ENCODE data around the gene B3GALT6.

Gene B3GALT6

DNA sequence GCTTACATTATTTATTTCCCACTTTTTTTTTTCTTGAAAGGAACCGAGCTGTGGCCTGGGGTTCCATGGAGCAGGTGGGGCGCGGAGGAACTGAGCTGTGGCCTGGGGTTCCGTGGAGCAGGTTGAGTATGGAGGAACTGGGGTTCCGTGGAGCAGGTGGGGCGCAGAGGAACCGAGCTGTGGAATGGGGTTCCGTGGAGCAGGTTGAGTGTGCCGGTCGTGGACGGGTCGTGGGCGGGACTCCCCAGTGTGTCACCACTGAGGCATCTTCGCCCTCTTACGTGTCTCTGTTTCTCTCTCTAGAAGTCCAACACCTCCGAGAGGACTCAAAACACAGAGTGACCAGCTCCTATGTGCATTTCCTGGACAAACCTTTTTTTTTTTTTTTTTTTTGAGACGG, 47.0 kb downstream of the B3GALT6 start:
- Histone ChIP-seq H3K27me3 (ENCODE audit: control insufficient read depth in 1 of 2, insufficient read depth in 2 of 2, low read length in 2 of 2) (no peaks in the 10 kb centered on the region), H3K9me3 (ENCODE audit: low read length) (no peaks in the 10 kb centered on the region), H3K9ac (ENCODE audit: low read length) (no peak overlapping the region), H3K36me3 (ENCODE audit: insufficient read depth, low read length) (no peaks in the 10 kb centered on the region), H3K4me1 (ENCODE audit: insufficient read depth, low read length) (peaks cover 7% of the 10 kb centered on the region), H3K4me3 (ENCODE audit: low read depth in 1 of 2, low read length in 2 of 2) (no peak overlapping the region), H3K27ac (ENCODE audit: low read depth, low read length) (no peak overlapping the region)

DNA sequence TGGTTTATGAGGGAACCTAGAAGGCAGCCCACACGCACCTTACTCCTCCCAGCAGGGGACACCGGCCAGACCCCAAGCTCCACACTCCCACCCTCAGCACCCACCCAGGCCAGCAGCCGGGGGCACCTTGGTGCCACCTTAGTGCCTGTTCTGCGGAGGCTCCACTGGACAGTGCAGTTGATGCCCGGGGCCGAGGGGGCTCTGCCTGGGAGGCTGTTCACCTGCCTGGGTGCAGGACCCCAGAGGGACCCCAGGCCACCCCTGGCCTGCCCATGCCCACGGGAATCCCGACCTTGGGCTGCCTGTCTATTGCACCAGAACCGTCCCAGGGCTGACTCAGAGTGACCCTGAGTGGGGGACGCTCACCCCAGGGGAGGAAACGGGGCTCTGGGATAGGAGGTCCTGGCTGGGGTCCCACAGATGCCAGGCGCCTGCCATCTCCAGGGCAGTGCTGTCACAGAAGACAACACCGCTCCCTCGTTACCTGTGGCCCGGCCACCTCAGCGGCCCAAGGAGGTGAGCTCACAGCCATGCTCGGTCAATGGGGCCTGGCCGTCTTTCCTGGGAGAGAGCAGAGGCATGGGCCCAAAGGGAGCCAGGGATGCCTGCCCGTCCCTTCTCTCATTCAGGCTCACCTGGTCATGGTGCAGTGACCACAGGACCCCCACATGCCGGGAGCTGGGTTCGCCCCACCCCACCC, 48.9 kb downstream of the B3GALT6 start:
- Histone ChIP-seq H3K36me3 (ENCODE audit: insufficient read depth, low read length) (no peaks in the 10 kb centered on the region), H3K9ac (ENCODE audit: low read length) (no peak overlapping the region), H3K4me3 (ENCODE audit: low read depth in 1 of 2, low read length in 2 of 2) (no peak overlapping the region), H3K4me1 (ENCODE audit: insufficient read depth, low read length) (no peaks in the 10 kb centered on the region), H3K27ac (ENCODE audit: low read depth, low read length) (no peak overlapping the region), H3K9me3 (ENCODE audit: low read length) (no peaks in the 10 kb centered on the region), H3K27me3 (ENCODE audit: control insufficient read depth in 1 of 2, insufficient read depth in 2 of 2, low read length in 2 of 2) (peaks cover 0 to 14% of the 10 kb centered on the region in 2 donors)

DNA sequence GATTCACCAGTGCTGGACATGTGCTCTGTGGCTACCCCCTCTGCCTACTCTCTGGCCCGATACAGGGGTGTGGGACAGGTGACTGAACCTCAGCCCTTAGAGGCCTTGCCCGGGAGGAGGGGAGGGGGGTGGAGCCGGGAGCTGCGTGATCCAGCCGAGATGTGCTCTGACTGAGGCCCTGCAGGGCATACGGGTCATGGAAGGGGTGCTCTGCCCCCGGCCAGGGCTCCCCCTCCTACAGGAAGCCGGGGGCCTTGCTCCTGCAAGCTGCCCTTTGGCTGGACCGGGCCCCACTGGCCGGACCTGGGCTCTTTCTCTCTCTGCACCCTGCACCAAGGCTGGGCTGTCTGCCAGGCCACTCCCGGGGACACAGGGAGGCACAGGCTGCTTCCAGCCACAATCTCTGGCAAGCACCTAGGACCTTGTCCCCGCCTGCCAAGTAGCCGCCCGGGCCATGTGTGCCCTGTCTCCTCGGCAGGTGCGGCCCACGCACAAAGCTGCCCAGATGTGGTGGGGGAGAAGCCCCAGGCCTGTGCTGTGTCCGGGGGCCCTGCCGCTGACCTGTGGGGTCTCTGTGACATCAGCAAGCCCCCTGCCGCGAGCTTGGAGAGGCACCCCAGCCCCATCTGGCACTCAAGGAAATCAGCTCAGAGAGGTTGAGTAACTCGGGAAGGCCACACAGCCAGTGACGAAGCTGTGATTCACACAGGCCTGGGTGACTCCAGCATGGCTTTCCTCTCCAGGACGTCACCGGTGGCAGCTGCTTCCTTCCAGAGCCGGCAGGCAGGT, 49.7 kb downstream of the B3GALT6 start:
- no peak overlapping the region for H3K4me3 ChIP-seq (ENCODE audit: low read depth in 1 of 2, low read length in 2 of 2)
- no peak overlapping the region for H3K9ac ChIP-seq (ENCODE audit: low read length)
- no peaks in the 10 kb centered on the region for H3K36me3 ChIP-seq (ENCODE audit: insufficient read depth, low read length)
- H3K9me3 ChIP-seq (ENCODE audit: low read length) = no peaks in the 10 kb centered on the region
- peaks cover 0 to 22% of the 10 kb centered on the region in 2 donors for H3K27me3 ChIP-seq (ENCODE audit: control insufficient read depth in 1 of 2, insufficient read depth in 2 of 2, low read length in 2 of 2)
- no peak overlapping the region for H3K27ac ChIP-seq (ENCODE audit: low read depth, low read length)
- no peaks in the 10 kb centered on the region for H3K4me1 ChIP-seq (ENCODE audit: insufficient read depth, low read length)

DNA sequence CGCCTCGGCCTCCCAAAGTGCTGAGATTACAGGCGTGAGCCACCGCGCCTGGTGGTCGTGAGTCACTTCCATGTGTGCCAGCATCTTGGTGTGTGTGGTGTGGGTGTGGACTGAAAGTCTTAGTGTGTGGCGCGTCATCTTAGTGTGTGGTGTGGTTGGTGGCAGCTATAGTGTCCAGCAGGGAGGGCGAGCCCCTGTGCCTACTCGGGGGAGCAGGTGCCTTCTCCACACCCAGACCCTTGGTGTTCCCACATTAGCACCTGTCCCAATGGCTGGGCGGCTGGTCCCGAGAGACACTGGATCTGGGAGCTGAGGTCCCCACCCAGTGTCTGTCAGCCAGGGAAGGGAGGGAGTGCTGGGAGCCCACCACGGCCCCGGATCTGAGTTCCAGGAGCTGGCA, 51.0 kb downstream of the B3GALT6 start:
- Histone ChIP-seq H3K27ac (ENCODE audit: low read depth, low read length) (no peak overlapping the region), H3K9ac (ENCODE audit: low read length) (no peak overlapping the region), H3K9me3 (ENCODE audit: low read length) (no peaks in the 10 kb centered on the region), H3K4me3 (ENCODE audit: low read depth in 1 of 2, low read length in 2 of 2) (no peak overlapping the region), H3K4me1 (ENCODE audit: insufficient read depth, low read length) (no peaks in the 10 kb centered on the region), H3K27me3 (ENCODE audit: control insufficient read depth in 1 of 2, insufficient read depth in 2 of 2, low read length in 2 of 2) (peaks cover 0 to 32% of the 10 kb centered on the region in 2 donors), H3K36me3 (ENCODE audit: insufficient read depth, low read length) (no peaks in the 10 kb centered on the region)

DNA sequence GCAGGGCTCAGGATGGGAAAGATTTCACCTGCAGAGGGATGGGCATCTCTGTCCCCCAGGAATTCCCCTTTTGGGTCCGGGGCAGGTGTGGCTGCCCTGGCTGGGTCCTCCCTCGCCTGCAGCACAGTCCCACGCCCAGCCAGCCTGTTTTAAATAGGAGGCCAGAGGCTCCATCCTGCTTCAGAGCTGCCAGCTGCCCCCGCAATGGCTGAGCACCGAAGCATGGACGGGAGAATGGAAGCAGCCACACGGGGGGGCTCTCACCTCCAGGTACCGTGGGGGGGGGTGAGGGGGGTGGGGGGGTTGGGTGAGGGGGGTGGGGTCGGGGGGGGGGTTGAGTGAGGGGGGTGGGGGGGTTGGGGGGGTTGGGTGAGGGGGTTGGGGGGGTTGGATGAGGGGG, 51.8 kb downstream of the B3GALT6 start:
- H3K4me3 ChIP-seq (ENCODE audit: low read depth in 1 of 2, low read length in 2 of 2) = no peak overlapping the region
- H3K9me3 ChIP-seq (ENCODE audit: low read length) = no peaks in the 10 kb centered on the region
- H3K36me3 ChIP-seq (ENCODE audit: insufficient read depth, low read length) = no peaks in the 10 kb centered on the region
- no peak overlapping the region for H3K9ac ChIP-seq (ENCODE audit: low read length)
- peaks cover 0 to 32% of the 10 kb centered on the region in 2 donors for H3K27me3 ChIP-seq (ENCODE audit: control insufficient read depth in 1 of 2, insufficient read depth in 2 of 2, low read length in 2 of 2)
- H3K4me1 ChIP-seq (ENCODE audit: insufficient read depth, low read length) = no peaks in the 10 kb centered on the region
- no peak overlapping the region for H3K27ac ChIP-seq (ENCODE audit: low read depth, low read length)
